Ovary (tissue), 3 donors: Measurements from ENCODE around the gene SV2B.

ENCODE experiments used
- CTCF ChIP-seq, 3 donors: fragments of 450-650 bp in 2 of 3; fragments of 200-600 bp in 1 of 3; IDR thresholded peaks; one replicate each; pipeline versions ENCODE4 v1.5.1 to v1.8.0; 2016 to 2022; ENCODE audit warnings: antibody characterized with exemption in 3 of 3, mild to moderate bottlenecking in 1 of 3
- EP300 ChIP-seq: sonication (generic); formaldehyde crosslinking; IDR thresholded peaks from one replicate; pipeline ENCODE4 v1.6.1; 2017; ENCODE audit warnings: antibody characterized with exemption
- POLR2A ChIP-seq: fragments of 450-650 bp; IDR thresholded peaks from one replicate; pipeline ENCODE4 v1.6.1; 2017; ENCODE audit warnings: antibody characterized with exemption, mild to moderate bottlenecking, moderate library complexity
- donor health status: DM: no; HTN: no; CAD: no.

GRCh38 chr15:91133511-91133910 is 33.5 kb downstream of the SV2B start:
- TF ChIP-seq CTCF (IDR thresholded peaks at IDR 0.05) (no peak), POLR2A (no peak), EP300 (no peak)
